H9 (cell line): ENCODE measurements around the gene THEMIS. TPM values are rescaled to one million over a fixed set of nuclear protein-coding genes. Genes with fewer than 3 reads are reported as not detected.

ENCODE experiments used
- DNase-seq: peaks from one replicate; pipeline ENCODE4 v3.0.0-alpha.2; 2017
- H2AFZ ChIP-seq: one replicate; pipeline ENCODE4 v1.6.1; 2013; ENCODE audit warnings: mild to moderate bottlenecking, low read length, control low read depth, moderate library complexity
- H2AK5ac ChIP-seq: 2 replicates; pipeline ENCODE4 v1.6.1; 2013; ENCODE audit warnings: low read length, control low read depth, mixed read lengths; ENCODE audit not compliant: insufficient read length
- H2BK120ac ChIP-seq: one replicate; pipeline ENCODE4 v1.6.1; 2013; ENCODE audit warnings: low read depth, mild to moderate bottlenecking, low read length, control low read depth, inconsistent platforms; ENCODE audit not compliant: poor library complexity, severe bottlenecking
- H2BK12ac ChIP-seq: 2 replicates; pipeline ENCODE4 v1.6.1; 2013; ENCODE audit warnings: low read length, control low read depth, mixed read lengths, low read depth; ENCODE audit not compliant: insufficient read length
- H2BK15ac ChIP-seq: 2 replicates; pipeline ENCODE4 v1.6.1; 2013; ENCODE audit warnings: low read depth, low read length, control low read depth
- H2BK20ac ChIP-seq: one replicate; pipeline ENCODE4 v1.6.1; 2013; ENCODE audit warnings: low read depth, mild to moderate bottlenecking, low read length, control low read depth, inconsistent platforms; ENCODE audit not compliant: poor library complexity, severe bottlenecking
- H2BK5ac ChIP-seq: 2 replicates; pipeline ENCODE4 v1.6.1; 2013; ENCODE audit warnings: low read length, control low read depth, mixed read lengths; ENCODE audit not compliant: insufficient read length
- H3K14ac ChIP-seq: 2 replicates; pipeline ENCODE4 v1.6.1; 2013; ENCODE audit warnings: low read length, control low read depth; ENCODE audit not compliant: insufficient read depth
- H3K18ac ChIP-seq: 2 replicates; pipeline ENCODE4 v1.6.1; 2013; ENCODE audit warnings: low read depth, mild to moderate bottlenecking, mixed read lengths, low read length, control low read depth; ENCODE audit not compliant: insufficient read length
- H3K23ac ChIP-seq: 2 replicates; pipeline ENCODE4 v1.6.1; 2013; ENCODE audit warnings: low read length, control low read depth, mixed read lengths, low read depth; ENCODE audit not compliant: insufficient read length
- H3K23me2 ChIP-seq: 2 replicates; pipeline ENCODE4 v1.6.1; 2013; ENCODE audit warnings: low read depth, mild to moderate bottlenecking, mixed read lengths, low read length, control low read depth; ENCODE audit not compliant: insufficient read length, poor library complexity, severe bottlenecking
- H3K27ac ChIP-seq: 2 replicates; pipeline ENCODE4 v1.5.1; 2013; ENCODE audit warnings: low read length, control low read depth, mixed read lengths, low read depth; ENCODE audit not compliant: insufficient read length
- H3K27me3 ChIP-seq: 2 replicates; pipeline ENCODE4 v1.6.1; 2013; ENCODE audit warnings: low read length, control low read depth, inconsistent platforms; ENCODE audit not compliant: insufficient read depth
- H3K4ac ChIP-seq: 2 replicates; pipeline ENCODE4 v1.6.1; 2013; ENCODE audit warnings: low read depth, mild to moderate bottlenecking, control low read depth, inconsistent platforms, low read length, moderate library complexity
- H3K4me1 ChIP-seq: 2 replicates; pipeline ENCODE4 v1.6.1; 2013; ENCODE audit warnings: low read length, control low read depth, inconsistent platforms; ENCODE audit not compliant: insufficient read depth
- H3K4me2 ChIP-seq: 2 replicates; pipeline ENCODE4 v1.6.1; 2013; ENCODE audit warnings: low read length, control low read depth, mixed read lengths; ENCODE audit not compliant: insufficient read length, insufficient read depth
- H3K56ac ChIP-seq: 2 replicates; pipeline ENCODE4 v1.6.1; 2013; ENCODE audit warnings: low read depth, mild to moderate bottlenecking, mixed read lengths, low read length, control low read depth; ENCODE audit not compliant: insufficient read length
- H3K79me1 ChIP-seq: 2 replicates; pipeline ENCODE4 v1.6.1; 2013; ENCODE audit warnings: low read depth, mild to moderate bottlenecking, moderate library complexity, low read length, control low read depth, inconsistent platforms; ENCODE audit not compliant: insufficient read depth, poor library complexity, severe bottlenecking
- H3K79me2 ChIP-seq: 2 replicates; pipeline ENCODE4 v1.6.1; 2013; ENCODE audit warnings: low read length, control low read depth, inconsistent platforms; ENCODE audit not compliant: insufficient read depth
- H3K9ac ChIP-seq: 2 replicates; pipeline ENCODE4 v1.6.1; 2013; ENCODE audit warnings: low read length, control low read depth, mixed read lengths; ENCODE audit not compliant: insufficient read length; ENCODE audit errors: extremely low read depth
- H3K9me3 ChIP-seq: one replicate; pipeline ENCODE4 v1.6.1; 2013; ENCODE audit warnings: low read depth, low read length, inconsistent platforms; ENCODE audit not compliant: control insufficient read depth
- H3T11ph ChIP-seq: one replicate; pipeline ENCODE4 v1.6.1; 2013; ENCODE audit warnings: mild to moderate bottlenecking, low read length, control low read depth, inconsistent platforms
- H4K20me1 ChIP-seq: one replicate; pipeline ENCODE4 v1.6.1; 2013; ENCODE audit not compliant: control insufficient read depth, insufficient read length, insufficient read depth
- H4K5ac ChIP-seq: 2 replicates; pipeline ENCODE4 v1.6.1; 2013; ENCODE audit warnings: low read depth, mild to moderate bottlenecking, mixed read lengths, low read length, control low read depth; ENCODE audit not compliant: insufficient read length
- H4K8ac ChIP-seq: replicated peaks from 2 replicates; pipeline ENCODE4 v1.6.1; 2013; ENCODE audit warnings: low read length, control low read depth, mixed read lengths, low read depth; ENCODE audit not compliant: insufficient read length
- H4K91ac ChIP-seq: 2 replicates; pipeline ENCODE4 v1.6.1; 2013; ENCODE audit warnings: low read depth, mild to moderate bottlenecking, moderate library complexity, mixed read lengths, low read length, control low read depth; ENCODE audit not compliant: insufficient read length
- H3K27ac Mint-ChIP-seq, 3 experiments: 2 replicates in 2 of 3; 3 replicates in 1 of 3; pipeline ENCODE4 v1.8.0; 2020 to 2021; ENCODE audit warnings: mixed read lengths in 3 of 3, mild to moderate bottlenecking in 1 of 3, moderate library complexity in 1 of 3
- H3K27me3 Mint-ChIP-seq: 2 replicates; pipeline ENCODE4 v1.8.0; 2021; ENCODE audit warnings: low read depth, mild to moderate bottlenecking, moderate library complexity, mixed read lengths
- H3K36me3 Mint-ChIP-seq, 3 experiments: 2 replicates in 2 of 3; 3 replicates in 1 of 3; pipeline ENCODE4 v1.8.0; 2020 to 2021; ENCODE audit warnings: low read depth in 3 of 3, mixed read lengths in 3 of 3; ENCODE audit not compliant: insufficient read depth in 1 of 3
- H3K4me1 Mint-ChIP-seq, 2 experiments: 2 replicates each; pipeline ENCODE4 v1.8.0; 2020; ENCODE audit warnings: mixed read lengths in 2 of 2
- H3K4me3 Mint-ChIP-seq, 2 experiments: 2 replicates in 1 of 2; 3 replicates in 1 of 2; pipeline ENCODE4 v1.8.0; 2020 to 2021; ENCODE audit warnings: mild to moderate bottlenecking in 2 of 2, mixed read lengths in 2 of 2, moderate library complexity in 1 of 2
- H3K9me3 Mint-ChIP-seq, 2 experiments: 2 replicates in 1 of 2; 3 replicates in 1 of 2; pipeline ENCODE4 v1.8.0; 2020; ENCODE audit warnings: mild to moderate bottlenecking in 2 of 2, mixed read lengths in 2 of 2, moderate library complexity in 1 of 2
- WGBS: extraction: QIAGEN DNeasy Blood & Tissue Kit; methylation state at CpG from one replicate; pipeline ENCODE4 v1.1.7; 2013; ENCODE audit warnings: missing lambda C conversion rate, low lambda C conversion rate, mixed read lengths; ENCODE audit not compliant: insufficient read length; ENCODE audit errors: extremely low coverage; 5-methylcytosine and 5-hydroxymethylcytosine counted together
- total RNA-seq: library from RNA; stranded (reverse); gene quantifications from 2 replicates; pipeline ENCODE4 v1.2.1, GENCODE V29; 2021
- TF ChIP-seq, protein P1 (sequence below): fragments of 200-600 bp; sonication (generic); conservative IDR thresholded peaks from 3 replicates; pipeline ENCODE4 v1.8.0; 2021; ENCODE audit warnings: antibody characterized with exemption, mild to moderate bottlenecking

The THEMIS gene
- total RNA-seq, 1 experiment from 2014 or later, result not detected

DNA sequence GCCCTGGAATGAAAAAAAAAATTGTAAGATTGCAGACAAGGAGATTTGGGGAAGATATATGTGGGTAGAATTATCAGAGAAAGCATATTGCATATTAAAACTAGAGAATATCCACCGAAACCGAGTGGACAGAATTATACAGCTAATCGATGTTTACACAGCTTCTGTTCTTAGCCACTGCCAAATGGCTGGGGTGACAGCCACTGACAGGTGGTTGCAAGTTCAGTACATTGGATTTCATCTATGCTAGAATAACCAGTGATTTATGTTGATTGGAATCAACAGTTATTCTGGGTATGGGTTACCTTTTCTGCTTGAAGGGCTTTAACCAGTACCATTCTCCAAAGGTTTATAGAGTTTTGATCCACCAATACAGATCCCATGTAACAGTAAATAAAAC is 48.4 kb upstream of the THEMIS start:
- H3K4me1 ChIP-seq, result no peaks in the 10 kb centered on the region
- H4K5ac ChIP-seq, result no peak overlapping the region
- H3K79me2 ChIP-seq, result no peaks in the 10 kb centered on the region
- no peak overlapping the region for H2BK12ac ChIP-seq
- H3K27me3 Mint-ChIP-seq, result no peaks in the 10 kb centered on the region
- H4K91ac ChIP-seq, result no peak overlapping the region
- H2BK5ac ChIP-seq, result no peak overlapping the region
- TF ChIP-seq, protein P1, sequence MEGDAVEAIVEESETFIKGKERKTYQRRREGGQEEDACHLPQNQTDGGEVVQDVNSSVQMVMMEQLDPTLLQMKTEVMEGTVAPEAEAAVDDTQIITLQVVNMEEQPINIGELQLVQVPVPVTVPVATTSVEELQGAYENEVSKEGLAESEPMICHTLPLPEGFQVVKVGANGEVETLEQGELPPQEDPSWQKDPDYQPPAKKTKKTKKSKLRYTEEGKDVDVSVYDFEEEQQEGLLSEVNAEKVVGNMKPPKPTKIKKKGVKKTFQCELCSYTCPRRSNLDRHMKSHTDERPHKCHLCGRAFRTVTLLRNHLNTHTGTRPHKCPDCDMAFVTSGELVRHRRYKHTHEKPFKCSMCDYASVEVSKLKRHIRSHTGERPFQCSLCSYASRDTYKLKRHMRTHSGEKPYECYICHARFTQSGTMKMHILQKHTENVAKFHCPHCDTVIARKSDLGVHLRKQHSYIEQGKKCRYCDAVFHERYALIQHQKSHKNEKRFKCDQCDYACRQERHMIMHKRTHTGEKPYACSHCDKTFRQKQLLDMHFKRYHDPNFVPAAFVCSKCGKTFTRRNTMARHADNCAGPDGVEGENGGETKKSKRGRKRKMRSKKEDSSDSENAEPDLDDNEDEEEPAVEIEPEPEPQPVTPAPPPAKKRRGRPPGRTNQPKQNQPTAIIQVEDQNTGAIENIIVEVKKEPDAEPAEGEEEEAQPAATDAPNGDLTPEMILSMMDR, result no peak
- H3K79me1 ChIP-seq, result no peaks in the 10 kb centered on the region
- no peak overlapping the region for H3K4ac ChIP-seq
- no peak overlapping the region for H3K4me3 Mint-ChIP-seq
- no peak overlapping the region for H3K9ac ChIP-seq
- H3T11ph ChIP-seq, result no peak overlapping the region
- no peaks in the 10 kb centered on the region for H3K36me3 Mint-ChIP-seq
- no peaks in the 10 kb centered on the region for H3K9me3 Mint-ChIP-seq
- H3K23me2 ChIP-seq, result no peaks in the 10 kb centered on the region
- H2BK120ac ChIP-seq, result no peak overlapping the region
- H3K14ac ChIP-seq, result no peak overlapping the region
- no peak overlapping the region for H3K4me2 ChIP-seq
- H2AK5ac ChIP-seq, result no peak overlapping the region
- H3K27ac ChIP-seq, result no peak overlapping the region
- H3K9me3 ChIP-seq, result no peaks in the 10 kb centered on the region
- DNase-seq, result no peak
- no peak overlapping the region for H2AFZ ChIP-seq
- no peak overlapping the region for H3K56ac ChIP-seq
- H3K4me1 Mint-ChIP-seq, result 0 out of 4 replicates have a peak, but pooled peaks cover 0 to 4% of the 10 kb centered on the region in 2 experiments
- WGBS, result no CpG with 5 or more reads among the region's 3 CpGs
- H4K20me1 ChIP-seq, result no peaks in the 10 kb centered on the region
- H2BK20ac ChIP-seq, result no peak overlapping the region
- H4K8ac ChIP-seq, result no peak overlapping the region
- no peak overlapping the region for H3K23ac ChIP-seq
- no peak overlapping the region for H3K27ac Mint-ChIP-seq
- no peak overlapping the region for H3K18ac ChIP-seq
- no peak overlapping the region for H2BK15ac ChIP-seq
- H3K27me3 ChIP-seq, result no peaks in the 10 kb centered on the region
